Astrocyte (in vitro differentiated cells and primary cell): ENCODE data around the gene CLEC11A. TPM values are rescaled to one million over a fixed set of nuclear protein-coding genes. Genes with fewer than 3 reads are reported as not detected.

ENCODE experiments used
- DNase-seq: peaks from one replicate; pipeline ENCODE4 v3.0.0-alpha.2; 2010; ENCODE audit warnings: low read depth
- FAIRE-seq: peaks from 2 replicates; lab custom pipeline; 2011; peaks lifted over from hg19 to GRCh38; lab: Jason Lieb, UNC
- H2AFZ ChIP-seq: 2 replicates; pipeline ENCODE4 v1.6.0; 2012; ENCODE audit warnings: low read depth, low read length, inconsistent platforms
- H3K27ac ChIP-seq: 2 replicates; pipeline ENCODE4 v1.5.1; 2011; ENCODE audit warnings: low read depth, low read length, inconsistent platforms
- H3K27me3 ChIP-seq: 2 replicates; pipeline ENCODE4 v1.6.0; 2011; ENCODE audit warnings: low read length, inconsistent platforms; ENCODE audit not compliant: insufficient read depth
- H3K36me3 ChIP-seq: 2 replicates; pipeline ENCODE4 v1.5.1; 2011; ENCODE audit warnings: low read length, inconsistent platforms; ENCODE audit not compliant: insufficient read depth
- H3K4me1 ChIP-seq: 2 replicates; pipeline ENCODE4 v1.5.1; 2011; ENCODE audit warnings: low read length, inconsistent platforms; ENCODE audit not compliant: insufficient read depth
- H3K4me2 ChIP-seq: 2 replicates; pipeline ENCODE4 v1.6.0; 2012; ENCODE audit warnings: low read length, inconsistent platforms
- H3K4me3 ChIP-seq: 2 replicates; pipeline ENCODE4 v1.5.1; 2011; ENCODE audit warnings: low read depth, mild to moderate bottlenecking, low read length, inconsistent platforms; ENCODE audit not compliant: insufficient read depth
- H3K79me2 ChIP-seq: 2 replicates; pipeline ENCODE4 v1.6.0; 2012; ENCODE audit warnings: mild to moderate bottlenecking, low read length, inconsistent platforms; ENCODE audit not compliant: insufficient read depth
- H3K9ac ChIP-seq: 2 replicates; pipeline ENCODE4 v1.6.0; 2012; ENCODE audit warnings: mild to moderate bottlenecking, low read length, inconsistent platforms
- H3K9me3 ChIP-seq: 2 replicates; pipeline ENCODE4 v1.5.1; 2012; ENCODE audit warnings: low read depth, mild to moderate bottlenecking, low read length, inconsistent platforms; ENCODE audit not compliant: insufficient read depth
- H4K20me1 ChIP-seq: 2 replicates; pipeline ENCODE4 v1.6.0; 2012; ENCODE audit warnings: low read length, inconsistent platforms; ENCODE audit not compliant: insufficient read depth
- H3K27ac Mint-ChIP-seq: one replicate; pipeline ENCODE4 v1.8.0; 2021; ENCODE audit warnings: mild to moderate bottlenecking, mixed read lengths; ENCODE audit not compliant: unreplicated experiment
- H3K27me3 Mint-ChIP-seq: one replicate; pipeline ENCODE4 v1.8.0; 2021; ENCODE audit warnings: low read depth, mixed read lengths; ENCODE audit not compliant: unreplicated experiment
- H3K36me3 Mint-ChIP-seq: one replicate; pipeline ENCODE4 v1.8.0; 2021; ENCODE audit warnings: low read depth, mixed read lengths; ENCODE audit not compliant: unreplicated experiment
- H3K4me1 Mint-ChIP-seq: one replicate; pipeline ENCODE4 v1.8.0; 2021; ENCODE audit warnings: low read depth, mixed read lengths; ENCODE audit not compliant: unreplicated experiment
- H3K4me3 Mint-ChIP-seq: one replicate; pipeline ENCODE4 v1.8.0; 2021; ENCODE audit warnings: mild to moderate bottlenecking, moderate library complexity, mixed read lengths; ENCODE audit not compliant: unreplicated experiment
- H3K9me3 Mint-ChIP-seq: one replicate; pipeline ENCODE4 v1.8.0; 2021; ENCODE audit warnings: mild to moderate bottlenecking, mixed read lengths; ENCODE audit not compliant: unreplicated experiment
- CTCF ChIP-seq: IDR thresholded peaks from 2 replicates; pipeline ENCODE4 v1.5.1; 2011; ENCODE audit warnings: low read depth, mild to moderate bottlenecking, inconsistent platforms, low read length, moderate library complexity; ENCODE audit not compliant: insufficient read depth
- EZH2 ChIP-seq: IDR thresholded peaks from 2 replicates; pipeline ENCODE4 v1.6.1; 2012; ENCODE audit warnings: mild to moderate bottlenecking, low read length, inconsistent platforms; ENCODE audit not compliant: insufficient read depth
- total RNA-seq: library from RNA; stranded (reverse); gene quantifications from 2 replicates; pipeline ENCODE4 v1.2.1, GENCODE V29; 2021

Gene CLEC11A
- total RNA-seq, 1 donor from 2014 or later: not detected

GRCh38 chr19:50729894-50730293 lies 6.7 kb downstream of the CLEC11A start:
- Histone ChIP-seq H2AFZ (no peak overlapping the region), H3K9ac (no peak overlapping the region), H3K4me3 (no peak overlapping the region), H4K20me1 (no peaks in the 10 kb centered on the region), H3K4me2 (no peak overlapping the region), H3K9me3 (no peaks in the 10 kb centered on the region), H3K27ac (no peak overlapping the region), H3K27me3 (no peaks in the 10 kb centered on the region), H3K79me2 (no peaks in the 10 kb centered on the region), H3K36me3 (no peaks in the 10 kb centered on the region), H3K4me1 (peaks cover 8% of the 10 kb centered on the region)
- Mint-ChIP-seq H3K27me3 (no peaks in the 10 kb centered on the region), H3K4me1 (no peaks in the 10 kb centered on the region), H3K36me3 (no peaks in the 10 kb centered on the region), H3K9me3 (peaks cover 13% of the 10 kb centered on the region), H3K27ac (no peak overlapping the region), H3K4me3 (no peak overlapping the region)
- no peak for DNase-seq
- no peak for FAIRE-seq
- TF ChIP-seq CTCF (no peak), EZH2 (no peak)

GRCh38 chr19:50735869-50736268 lies 12.7 kb downstream of the CLEC11A start:
- Mint-ChIP-seq H3K27ac (no peak overlapping the region), H3K4me3 (no peak overlapping the region), H3K4me1 (no peaks in the 10 kb centered on the region), H3K27me3 (no peaks in the 10 kb centered on the region), H3K36me3 (no peaks in the 10 kb centered on the region), H3K9me3 (peaks cover 12% of the 10 kb centered on the region)
- Histone ChIP-seq H3K27me3 (peaks cover 2% of the 10 kb centered on the region), H4K20me1 (no peaks in the 10 kb centered on the region), H3K79me2 (no peaks in the 10 kb centered on the region), H2AFZ (no peak overlapping the region), H3K9ac (no peak overlapping the region), H3K36me3 (no peaks in the 10 kb centered on the region), H3K9me3 (no peaks in the 10 kb centered on the region), H3K27ac (no peak overlapping the region), H3K4me3 (no peak overlapping the region), H3K4me2 (no peak overlapping the region), H3K4me1 (no peaks in the 10 kb centered on the region)
- DNase-seq: no peak
- no peak for FAIRE-seq
- no peak for TF ChIP-seq EZH2
- TF ChIP-seq CTCF: no peak

DNA sequence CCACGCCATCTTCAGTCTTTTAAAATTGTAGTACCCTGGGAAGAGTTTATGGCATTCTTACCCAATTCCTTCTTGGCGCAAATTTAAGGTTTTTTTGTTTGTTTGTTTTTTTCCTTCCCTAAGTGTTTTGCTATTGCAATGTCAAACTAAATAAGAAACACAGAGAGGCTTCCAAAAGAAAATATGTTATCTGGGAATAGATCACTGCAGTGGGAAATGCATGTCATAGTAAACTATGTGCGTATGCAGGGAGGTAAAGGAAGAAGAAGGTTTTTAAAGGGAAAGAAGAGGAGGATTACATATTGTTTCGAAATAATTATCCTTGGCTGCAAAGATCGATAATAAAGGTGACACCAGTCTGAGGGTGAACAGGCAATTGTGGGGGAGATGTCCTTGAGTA lies 13.2 kb downstream of the CLEC11A start:
- Histone ChIP-seq H3K9me3 (no peaks in the 10 kb centered on the region), H3K79me2 (no peaks in the 10 kb centered on the region), H3K27ac (no peak overlapping the region), H3K4me3 (no peak overlapping the region), H3K4me2 (no peak overlapping the region), H3K4me1 (no peaks in the 10 kb centered on the region), H2AFZ (no peak overlapping the region), H3K9ac (no peak overlapping the region), H3K36me3 (no peaks in the 10 kb centered on the region), H3K27me3 (peaks cover 2% of the 10 kb centered on the region), H4K20me1 (no peaks in the 10 kb centered on the region)
- TF ChIP-seq CTCF (no peak), EZH2 (no peak)
- Mint-ChIP-seq H3K27me3 (no peaks in the 10 kb centered on the region), H3K9me3 (peaks cover 10% of the 10 kb centered on the region), H3K4me1 (no peaks in the 10 kb centered on the region), H3K4me3 (no peak overlapping the region), H3K27ac (no peak overlapping the region), H3K36me3 (no peaks in the 10 kb centered on the region)
- DNase-seq: no peak
- FAIRE-seq: no peak
